ENCODE results near the gene GABBR2.
A peak's percentile ranks its signal among the peaks of the same experiment; 100 is the strongest.

The GABBR2 gene

GRCh38 chr9:98321269-98321668, 387.5 kb downstream of the GABBR2 start:
- no peak for DNase-seq (ENCODE audit: low spot score)

- no peak for DNase-seq (ENCODE audit: low spot score)
Observed at GRCh38 chr9:98318834-98319478, 389.8 kb downstream of the GABBR2 start.

- DNase-seq (ENCODE audit: low spot score), result no peak
Observed at GRCh38 chr9:98318041-98318790, 390.5 kb downstream of the GABBR2 start.

- no peak for DNase-seq (ENCODE audit: low spot score)
Observed at GRCh38 chr9:98317134-98317857, 391.4 kb downstream of the GABBR2 start.

GRCh38 chr9:98316445-98317133, 392.1 kb downstream of the GABBR2 start:
- no peak for DNase-seq (ENCODE audit: low spot score)

GRCh38 chr9:98315551-98316060, 393.1 kb downstream of the GABBR2 start:
- DNase-seq (ENCODE audit: low spot score), result peak; percentile 83

GRCh38 chr9:98315067-98315453, 393.7 kb downstream of the GABBR2 start:
- DNase-seq (ENCODE audit: low spot score), result no peak

GRCh38 chr9:98314381-98315066, 394.2 kb downstream of the GABBR2 start:
- no peak for DNase-seq (ENCODE audit: low spot score)

GRCh38 chr9:98312365-98312764, 396.4 kb downstream of the GABBR2 start:
- no peak for DNase-seq (ENCODE audit: low spot score)

GRCh38 chr9:98311541-98311940, 397.2 kb downstream of the GABBR2 start:
- no peak for DNase-seq (ENCODE audit: low spot score)

- no peak for DNase-seq (ENCODE audit: low spot score)
Observed at GRCh38 chr9:98310752-98311392, 397.9 kb downstream of the GABBR2 start.

GRCh38 chr9:98306384-98307145, 402.2 kb downstream of the GABBR2 start:
- DNase-seq (ENCODE audit: low spot score), result no peak

GRCh38 chr9:98304381-98304780, 404.4 kb downstream of the GABBR2 start:
- no peak for DNase-seq (ENCODE audit: low spot score)

GRCh38 chr9:98303633-98304125, 405.1 kb downstream of the GABBR2 start:
- DNase-seq (ENCODE audit: low spot score), result no peak

- DNase-seq (ENCODE audit: low spot score), result no peak
Observed at GRCh38 chr9:98302938-98303632, 405.6 kb downstream of the GABBR2 start.

- no peak for DNase-seq (ENCODE audit: low spot score)
Observed at GRCh38 chr9:98302150-98302549, 406.6 kb downstream of the GABBR2 start.

- DNase-seq (ENCODE audit: low spot score), result no peak
Observed at GRCh38 chr9:98300611-98301010, 408.1 kb downstream of the GABBR2 start.

GRCh38 chr9:98298476-98298875, 410.3 kb downstream of the GABBR2 start:
- DNase-seq (ENCODE audit: low spot score), result no peak

GRCh38 chr9:98295824-98296223, 412.9 kb downstream of the GABBR2 start:
- DNase-seq (ENCODE audit: low spot score), result no peak

- no peak for DNase-seq (ENCODE audit: low spot score)
Observed at GRCh38 chr9:98291820-98292219, 416.9 kb downstream of the GABBR2 start.

All from Ammon's horn (tissue), 1 donor.